Calu3 (cell line): ENCODE measurements around the gene INVS. TPM values are rescaled to one million over a fixed set of nuclear protein-coding genes. Genes with fewer than 3 reads are reported as not detected.

Source experiments
- BruUV-seq: library from RNA; stranded (reverse); fragments of 400-500 nt; replicated peaks from 2 replicates; lab custom pipeline; 2021; lab: Mats Ljungman, UMichigan
- CTCF ChIA-PET: fragments of 300-600 bp; sonication (Branson Sonifier 250); formaldehyde crosslinking; loops from one replicate; lab custom pipeline; 2022; ENCODE audit warnings: antibody characterized with exemption; lab: Charles Lee
- DNase-seq: peaks from one replicate; pipeline ENCODE4 v3.0.0; 2022
- H3K27ac Mint-ChIP-seq: one replicate; pipeline ENCODE4 v1.8.0; 2022; ENCODE audit warnings: mixed read lengths; ENCODE audit not compliant: unreplicated experiment
- H3K27me3 Mint-ChIP-seq: one replicate; pipeline ENCODE4 v1.8.0; 2022; ENCODE audit warnings: mixed read lengths; ENCODE audit not compliant: unreplicated experiment
- H3K36me3 Mint-ChIP-seq: one replicate; pipeline ENCODE4 v1.8.0; 2022; ENCODE audit warnings: mild to moderate bottlenecking, moderate library complexity, mixed read lengths; ENCODE audit not compliant: insufficient read depth, unreplicated experiment
- H3K4me1 Mint-ChIP-seq: one replicate; pipeline ENCODE4 v1.8.0; 2022; ENCODE audit warnings: mild to moderate bottlenecking, low read depth, mixed read lengths; ENCODE audit not compliant: unreplicated experiment
- H3K4me3 Mint-ChIP-seq: one replicate; pipeline ENCODE4 v1.8.0; 2022; ENCODE audit warnings: mild to moderate bottlenecking, low read depth, moderate library complexity, mixed read lengths; ENCODE audit not compliant: unreplicated experiment
- H3K9me3 Mint-ChIP-seq: one replicate; pipeline ENCODE4 v1.8.0; 2022; ENCODE audit warnings: low read depth, mixed read lengths; ENCODE audit not compliant: unreplicated experiment
- intact Hi-C: fragments of 100-400 bp; cut with micrococcal nuclease; formaldehyde crosslinking; loops from one replicate; pipeline ENCODE4 v1.10.0; 2022; ENCODE audit not compliant: unreplicated experiment
- total RNA-seq: library from RNA; stranded (reverse); gene quantifications from 2 replicates; pipeline ENCODE4 v1.2.3, GENCODE V29; 2022
- TF ChIP-seq, protein P1 (sequence below): fragments of 200-600 bp; IDR thresholded peaks from one replicate; pipeline ENCODE4 v1.8.0; 2022; ENCODE audit warnings: antibody characterized with exemption; ENCODE audit not compliant: unreplicated experiment

The INVS gene
- total RNA-seq, 1 experiment from 2014 or later, result 12.4 TPM

DNA sequence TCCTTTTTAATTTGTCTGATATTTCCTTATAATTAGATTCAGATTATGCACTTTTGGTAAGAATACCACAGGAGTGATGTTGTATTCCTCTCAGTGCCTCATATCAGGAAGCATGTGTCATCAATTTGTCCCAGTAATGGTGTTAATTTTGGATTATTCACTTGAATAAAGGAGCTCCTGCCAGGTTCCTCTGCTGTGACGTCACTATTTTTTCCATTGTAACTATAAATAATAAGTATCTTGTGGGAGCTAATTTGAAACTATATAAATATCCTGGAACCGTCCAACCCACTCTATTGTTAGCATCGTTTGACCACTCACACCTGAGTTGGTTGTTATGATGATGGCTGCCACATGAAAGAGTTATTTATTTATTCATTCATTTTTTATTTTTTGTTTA, 107.9 kb downstream of the INVS start:
- Mint-ChIP-seq H3K4me3 (no peak overlapping the region), H3K27me3 (no peaks in the 10 kb centered on the region), H3K36me3 (no peaks in the 10 kb centered on the region), H3K27ac (no peak overlapping the region), H3K4me1 (no peaks in the 10 kb centered on the region), H3K9me3 (no peaks in the 10 kb centered on the region)
- intact Hi-C loops, result no loop called here
- CTCF ChIA-PET, result no interaction called here
- TF ChIP-seq, protein P1, sequence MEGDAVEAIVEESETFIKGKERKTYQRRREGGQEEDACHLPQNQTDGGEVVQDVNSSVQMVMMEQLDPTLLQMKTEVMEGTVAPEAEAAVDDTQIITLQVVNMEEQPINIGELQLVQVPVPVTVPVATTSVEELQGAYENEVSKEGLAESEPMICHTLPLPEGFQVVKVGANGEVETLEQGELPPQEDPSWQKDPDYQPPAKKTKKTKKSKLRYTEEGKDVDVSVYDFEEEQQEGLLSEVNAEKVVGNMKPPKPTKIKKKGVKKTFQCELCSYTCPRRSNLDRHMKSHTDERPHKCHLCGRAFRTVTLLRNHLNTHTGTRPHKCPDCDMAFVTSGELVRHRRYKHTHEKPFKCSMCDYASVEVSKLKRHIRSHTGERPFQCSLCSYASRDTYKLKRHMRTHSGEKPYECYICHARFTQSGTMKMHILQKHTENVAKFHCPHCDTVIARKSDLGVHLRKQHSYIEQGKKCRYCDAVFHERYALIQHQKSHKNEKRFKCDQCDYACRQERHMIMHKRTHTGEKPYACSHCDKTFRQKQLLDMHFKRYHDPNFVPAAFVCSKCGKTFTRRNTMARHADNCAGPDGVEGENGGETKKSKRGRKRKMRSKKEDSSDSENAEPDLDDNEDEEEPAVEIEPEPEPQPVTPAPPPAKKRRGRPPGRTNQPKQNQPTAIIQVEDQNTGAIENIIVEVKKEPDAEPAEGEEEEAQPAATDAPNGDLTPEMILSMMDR, result no peak
- DNase-seq, result no peak
- BruUV-seq, result no TSS peak

DNA sequence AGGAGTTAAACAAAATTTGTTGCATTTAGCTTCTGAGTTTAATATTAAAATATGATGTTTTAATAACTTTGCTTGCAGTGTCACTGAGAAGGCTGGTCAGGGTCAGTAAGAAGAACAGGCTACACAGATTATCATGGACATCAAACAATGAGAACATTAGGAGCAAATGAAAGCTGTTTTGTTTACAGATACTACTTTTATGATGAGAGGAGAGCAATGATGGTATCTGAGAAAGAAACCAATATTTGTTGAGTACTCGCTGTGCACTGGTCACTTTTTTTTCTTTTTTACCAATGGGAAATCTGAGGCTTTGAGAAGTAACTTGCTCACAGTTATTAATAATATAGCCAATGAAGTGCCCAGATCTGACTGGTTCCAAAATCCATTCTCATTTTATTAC, 109.6 kb downstream of the INVS start:
- Mint-ChIP-seq H3K4me1 (no peaks in the 10 kb centered on the region), H3K36me3 (no peaks in the 10 kb centered on the region), H3K4me3 (no peak overlapping the region), H3K9me3 (no peaks in the 10 kb centered on the region), H3K27me3 (no peaks in the 10 kb centered on the region), H3K27ac (no peak overlapping the region)
- no peak for DNase-seq
- CTCF ChIA-PET, result no interaction called here
- no TSS peak for BruUV-seq
- intact Hi-C loops, result no loop called here
- TF ChIP-seq, protein P1, result no peak

DNA sequence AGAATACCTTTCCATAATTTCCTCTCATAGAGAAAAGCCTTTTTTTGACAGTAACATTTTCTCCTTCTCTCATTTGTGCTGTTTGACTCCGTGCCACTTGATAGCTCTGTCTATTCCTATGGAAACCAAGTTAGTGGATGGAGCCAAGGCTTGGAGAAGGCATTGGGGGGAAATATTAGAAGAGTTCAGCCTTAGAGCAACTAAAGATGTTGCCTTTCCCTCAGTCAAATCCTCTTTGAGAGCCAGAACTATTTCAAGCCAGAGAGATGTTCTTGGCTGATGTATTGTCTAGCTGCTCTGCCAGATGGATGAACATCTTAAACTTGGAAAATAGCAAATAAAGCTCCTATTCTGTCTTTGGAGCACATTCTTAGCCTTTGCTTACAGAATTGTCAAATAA, 112.4 kb downstream of the INVS start:
- Mint-ChIP-seq H3K9me3 (no peaks in the 10 kb centered on the region), H3K27me3 (no peaks in the 10 kb centered on the region), H3K27ac (no peak overlapping the region), H3K36me3 (no peaks in the 10 kb centered on the region), H3K4me3 (no peak overlapping the region), H3K4me1 (no peaks in the 10 kb centered on the region)
- intact Hi-C loops, result no loop called here
- BruUV-seq, result no TSS peak
- no peak for DNase-seq
- CTCF ChIA-PET, result no interaction called here
- TF ChIP-seq, protein P1, result no peak

DNA sequence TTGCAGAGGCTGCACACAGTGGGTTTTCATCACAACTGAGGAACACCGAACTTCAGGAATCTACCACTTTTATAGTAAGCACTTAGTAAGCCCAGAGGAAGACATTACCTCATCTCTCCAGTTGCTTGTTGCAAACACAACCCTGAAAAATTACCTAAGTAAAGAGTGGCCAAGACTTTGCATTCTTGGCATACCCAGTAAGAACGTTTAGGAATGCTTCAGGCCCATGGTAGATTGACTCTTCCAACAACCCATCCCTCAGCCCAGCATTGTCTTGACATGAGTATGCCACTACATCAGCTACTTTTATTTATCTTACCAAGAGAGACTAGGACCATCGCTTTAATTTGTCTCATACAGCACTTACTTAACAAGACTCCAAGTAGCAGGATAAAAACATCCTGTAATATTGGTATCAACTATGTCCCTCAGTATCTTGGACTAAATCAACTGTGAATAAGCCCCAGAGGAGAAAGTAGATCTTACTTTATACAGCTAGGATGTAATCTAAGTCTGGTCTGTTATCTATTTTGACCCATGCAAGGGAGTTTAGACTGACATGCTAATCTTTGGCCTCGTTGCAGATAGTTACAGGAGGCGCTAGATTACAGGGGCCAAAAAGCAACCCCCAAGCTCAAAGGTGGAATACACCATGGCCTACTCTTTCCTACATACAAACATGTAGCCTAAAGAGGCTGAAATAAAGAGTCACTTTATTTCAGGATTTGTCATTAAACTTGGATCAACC, 114.9 kb downstream of the INVS start:
- DNase-seq, result no peak
- CTCF ChIA-PET, result no interaction called here
- intact Hi-C loops, result no loop called here
- no peaks in the 10 kb centered on the region for H3K27me3 Mint-ChIP-seq
- H3K4me1 Mint-ChIP-seq, result no peaks in the 10 kb centered on the region
- no peaks in the 10 kb centered on the region for H3K36me3 Mint-ChIP-seq
- H3K9me3 Mint-ChIP-seq, result no peaks in the 10 kb centered on the region
- BruUV-seq, result no TSS peak
- H3K4me3 Mint-ChIP-seq, result no peak overlapping the region
- TF ChIP-seq, protein P1, result no peak
- no peak overlapping the region for H3K27ac Mint-ChIP-seq
